Measurements from ENCODE around the gene SEL1L3.
"Not testable (repeated sequence)": the region's sequence is repeated elsewhere in the genome, so short reads cannot be mapped to it uniquely, and the experiment has no call there.

SEL1L3 gene

GRCh38 chr4:25862411-25863346 is at the start of gene SEL1L3:
Gene SEL1L3 (minus strand): TSS chr4:25862988. CDS start chr4:25862836, 152 bp downstream.
- peak; percentile 59 for DNase-seq (ENCODE audit: low spot score)

- DNase-seq (ENCODE audit: low spot score): no peak
Observed at GRCh38 chr4:25911356-25911755, 48.6 kb upstream of the SEL1L3 start.

DNA sequence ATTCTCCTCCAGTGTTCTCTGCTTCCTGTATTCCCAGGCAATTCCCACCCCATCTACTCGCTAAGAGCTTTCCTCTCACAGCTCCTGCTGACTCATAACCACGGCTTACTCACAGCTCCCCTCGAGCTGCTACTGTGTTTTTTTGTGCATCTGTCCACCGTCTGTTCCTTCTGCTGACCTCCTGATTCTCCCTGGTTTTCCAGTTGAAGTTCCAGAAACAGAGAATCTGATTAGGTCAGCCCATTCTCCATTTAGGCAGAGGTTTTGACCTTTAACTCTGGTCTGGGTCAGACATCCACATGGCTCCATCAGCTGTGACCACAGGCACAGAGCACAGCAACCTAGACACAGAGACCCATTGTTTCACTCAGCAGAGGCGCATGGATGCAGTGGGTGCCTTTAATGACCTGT is 45.7 kb upstream of the SEL1L3 start:
- peak; percentile 26 for DNase-seq (ENCODE audit: low spot score)

- DNase-seq (ENCODE audit: low spot score): not testable (repeated sequence)
Observed at GRCh38 chr4:25906113-25906512, 43.3 kb upstream of the SEL1L3 start.

- no peak for DNase-seq (ENCODE audit: low spot score)
Observed at GRCh38 chr4:25905371-25905770, 42.6 kb upstream of the SEL1L3 start.

- DNase-seq (ENCODE audit: low spot score): no peak
Observed at GRCh38 chr4:25904748-25905082, 41.9 kb upstream of the SEL1L3 start.

GRCh38 chr4:25903900-25904747 is 41.3 kb upstream of the SEL1L3 start:
- no peak for DNase-seq (ENCODE audit: low spot score)

DNA sequence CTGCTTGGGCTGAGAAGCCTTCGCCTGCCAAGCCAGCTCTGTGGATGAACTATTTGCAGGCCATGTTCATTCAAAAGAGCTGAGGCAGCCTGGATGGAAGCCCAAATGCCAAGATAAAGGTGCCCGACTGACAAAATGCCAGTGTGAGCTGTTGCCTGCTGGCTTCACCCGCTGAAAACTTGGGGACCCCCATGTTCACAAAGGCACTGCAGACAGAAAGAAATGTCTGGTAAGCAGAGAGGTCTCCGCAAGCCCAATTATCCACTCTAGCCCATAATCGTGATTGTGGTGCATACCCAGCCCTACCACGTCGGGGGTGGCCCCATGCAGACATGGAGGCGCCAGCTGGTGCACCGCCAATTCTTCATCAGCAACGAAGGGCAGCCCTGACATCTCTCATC is 38.2 kb upstream of the SEL1L3 start:
- no peak for DNase-seq (ENCODE audit: low spot score)

GRCh38 chr4:25900310-25900709 is 37.5 kb upstream of the SEL1L3 start:
- no peak for DNase-seq (ENCODE audit: low spot score)

GRCh38 chr4:25896776-25897539 is 34.2 kb upstream of the SEL1L3 start:
- DNase-seq (ENCODE audit: low spot score): no peak

DNA sequence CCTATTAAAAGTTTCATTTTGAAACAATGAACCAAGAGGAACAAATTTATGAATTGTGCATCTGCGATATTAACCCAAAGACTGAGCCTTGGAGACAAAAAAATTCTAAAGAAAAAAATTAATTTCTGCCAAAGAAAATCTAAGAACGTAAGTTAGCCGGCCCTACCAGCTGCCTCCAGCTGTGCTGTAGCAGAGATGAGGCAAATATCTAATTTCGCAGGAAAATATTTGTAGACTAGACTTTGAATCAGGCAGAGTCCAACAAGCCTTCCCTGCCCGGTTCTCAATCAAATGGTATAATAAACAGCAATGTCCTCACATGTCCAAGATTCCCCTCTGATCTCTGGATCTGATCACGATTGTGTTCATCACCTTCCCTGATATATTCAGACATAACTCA is 30.0 kb upstream of the SEL1L3 start:
- no peak for DNase-seq (ENCODE audit: low spot score)

GRCh38 chr4:25890571-25891485 is 28.0 kb upstream of the SEL1L3 start:
- DNase-seq (ENCODE audit: low spot score): no peak

GRCh38 chr4:25889589-25890503 is 27.1 kb upstream of the SEL1L3 start:
- DNase-seq (ENCODE audit: low spot score): no peak

DNA sequence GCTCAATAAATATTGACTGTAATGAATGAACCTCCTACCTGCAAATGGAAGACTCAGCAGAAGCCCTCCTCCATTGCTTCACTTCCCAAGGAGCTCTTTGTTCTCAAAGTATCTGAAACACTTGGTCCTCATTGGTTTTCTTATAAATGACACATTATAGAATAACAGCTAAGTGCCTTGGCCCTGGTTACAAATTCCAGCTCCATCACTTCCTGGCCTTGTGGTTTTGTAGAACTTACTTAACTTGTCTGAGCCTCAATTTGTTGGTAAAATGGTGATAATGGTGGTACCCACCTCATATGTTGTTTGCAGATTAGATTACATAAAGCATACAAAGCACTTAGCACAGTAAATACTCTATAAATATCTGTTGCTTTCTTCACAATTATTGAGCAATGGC is 26.0 kb upstream of the SEL1L3 start:
- DNase-seq (ENCODE audit: low spot score): no peak

DNA sequence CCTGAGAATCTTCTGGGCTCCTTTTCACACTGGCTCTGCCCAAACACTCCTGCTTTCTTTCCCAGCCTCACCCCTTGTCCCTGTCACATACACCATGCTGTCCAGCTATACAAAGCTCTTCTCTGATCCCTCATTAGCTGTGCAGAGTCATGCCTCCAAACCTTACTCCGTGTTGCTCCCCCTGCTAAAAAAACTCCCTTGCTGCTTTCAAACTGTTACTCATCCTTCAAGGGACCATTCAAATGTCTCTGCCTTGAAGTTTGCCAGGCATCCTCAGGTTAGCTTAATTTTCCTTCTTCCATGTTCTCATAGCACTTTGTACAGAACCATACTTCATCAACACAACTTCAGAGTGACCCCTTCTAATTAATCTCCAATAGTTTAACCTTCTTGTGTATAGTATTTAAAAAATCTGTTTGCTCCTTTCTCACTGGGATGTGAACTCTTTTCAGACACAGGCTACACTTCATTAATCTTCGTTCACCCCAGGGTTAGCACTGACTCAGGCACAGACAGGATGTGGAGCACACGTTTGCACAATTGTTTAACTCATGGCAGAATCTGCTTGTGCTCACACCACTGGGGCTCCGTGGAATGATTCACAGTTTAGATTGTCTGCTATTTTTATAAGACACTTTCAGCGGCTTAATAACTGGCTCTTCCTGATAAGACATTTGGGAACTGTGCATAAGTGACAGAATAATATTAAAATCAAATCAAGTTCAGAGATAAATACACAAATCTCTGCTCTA is 21.4 kb upstream of the SEL1L3 start:
- no peak for DNase-seq (ENCODE audit: low spot score)

GRCh38 chr4:25883565-25883964 is 20.8 kb upstream of the SEL1L3 start:
- no peak for DNase-seq (ENCODE audit: low spot score)

DNA sequence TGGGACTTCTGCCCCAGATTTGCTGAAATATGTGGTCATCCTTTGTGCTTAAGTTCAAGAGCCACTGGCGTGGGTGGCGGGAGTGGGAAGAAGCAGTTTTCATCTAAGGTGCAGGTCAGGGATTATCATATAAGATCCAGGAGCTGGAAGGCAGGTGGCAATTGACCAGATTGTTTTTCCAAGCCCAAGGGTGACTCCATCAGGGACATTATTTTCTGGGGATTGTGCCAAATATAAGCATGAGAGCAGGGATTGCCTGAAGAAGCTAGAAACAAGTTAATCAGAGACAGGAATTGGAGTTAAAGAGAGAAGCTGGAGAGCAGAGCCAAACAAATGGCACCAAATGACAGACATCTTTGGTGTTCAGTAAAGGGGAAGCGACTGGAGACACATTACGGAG is 19.4 kb upstream of the SEL1L3 start:
- no peak for DNase-seq (ENCODE audit: low spot score)

- no peak for DNase-seq (ENCODE audit: low spot score)
Observed at GRCh38 chr4:25881193-25881592, 18.4 kb upstream of the SEL1L3 start.

- no peak for DNase-seq (ENCODE audit: low spot score)
Observed at GRCh38 chr4:25879991-25880651, 17.3 kb upstream of the SEL1L3 start.

Measured in LoVo (cell line).